GM12864 (cell line): ENCODE results near the gene ZFP42.

Experiments
- DNase-seq: peaks from one replicate; pipeline ENCODE4 v3.0.0-alpha.2; 2011; ENCODE audit warnings: low read depth
- H3K4me3 ChIP-seq: 2 replicates; pipeline ENCODE4 v1.5.1; 2011; ENCODE audit warnings: mild to moderate bottlenecking, low read depth, low read length, control low read depth
- CTCF ChIP-seq: IDR thresholded peaks from 2 replicates; pipeline ENCODE4 v1.5.1; 2011; ENCODE audit warnings: low read depth, mild to moderate bottlenecking, moderate library complexity, low read length, control low read depth, inconsistent platforms; ENCODE audit errors: missing control alignments

Gene ZFP42

GRCh38 chr4:187995322-187996207 is at the start of gene ZFP42:
TSS of gene ZFP42 (plus strand) at chr4:187995771. CDS start at chr4:188002808, 7,037 bp downstream.
- no peak within 1 kb of the TSS for H3K4me3 ChIP-seq
- no peak for DNase-seq
- no peak for TF ChIP-seq CTCF

- TF ChIP-seq CTCF: no peak
- H3K4me3 ChIP-seq: no peak overlapping the region
- DNase-seq: no peak
These were observed 34.4 kb upstream of the ZFP42 start for GRCh38 chr4:187961171-187961570.

- DNase-seq: no peak
- H3K4me3 ChIP-seq: no peak overlapping the region
- TF ChIP-seq CTCF: no peak
These were observed 33.6 kb upstream of the ZFP42 start for GRCh38 chr4:187961961-187962360.

GRCh38 chr4:187962926-187963325 is 32.6 kb upstream of the ZFP42 start:
- no peak overlapping the region for H3K4me3 ChIP-seq
- no peak for TF ChIP-seq CTCF
- no peak for DNase-seq

GRCh38 chr4:187965726-187966125 is 29.8 kb upstream of the ZFP42 start:
- H3K4me3 ChIP-seq: no peak overlapping the region
- no peak for TF ChIP-seq CTCF
- DNase-seq: no peak

- no peak overlapping the region for H3K4me3 ChIP-seq
- DNase-seq: no peak
- TF ChIP-seq CTCF: no peak
These were observed 23.4 kb upstream of the ZFP42 start for GRCh38 chr4:187972135-187972534.

GRCh38 chr4:187983746-187984145 is 11.8 kb upstream of the ZFP42 start:
- TF ChIP-seq CTCF: no peak
- DNase-seq: no peak
- H3K4me3 ChIP-seq: no peak overlapping the region
